PFSK-1 (cell line): ENCODE results near the gene STAMBP.

Source experiments
- FOXP2 ChIP-seq: optimal IDR thresholded peaks from 2 replicates; pipeline ENCODE3; 2011; ENCODE audit warnings: borderline replicate concordance, control low read depth, inconsistent platforms; ENCODE audit not compliant: insufficient read depth; ENCODE audit errors: extremely low read length, extremely low read depth
- POLR2AphosphoS5 ChIP-seq: IDR thresholded peaks from 2 replicates; pipeline ENCODE4 v1.6.1; 2012; ENCODE audit warnings: low read depth, mild to moderate bottlenecking, control low read depth, low read length, moderate library complexity
- REST ChIP-seq, 2 experiments: IDR thresholded peaks; 2 replicates each; pipeline versions ENCODE4 v1.6.1 to v1.8.0; 2011 to 2012; ENCODE audit warnings: low read depth in 2 of 2, low read length in 2 of 2, control low read depth in 1 of 2, inconsistent platforms in 1 of 2, mild to moderate bottlenecking in 1 of 2, moderate library complexity in 1 of 2; ENCODE audit not compliant: insufficient read depth in 1 of 2
- TAF1 ChIP-seq: IDR thresholded peaks from 2 replicates; pipeline ENCODE4 v1.6.1; 2012; ENCODE audit warnings: low read length, control low read depth, borderline replicate concordance; ENCODE audit not compliant: insufficient read depth

- no peak for TF ChIP-seq POLR2AphosphoS5
- no peak for TF ChIP-seq FOXP2
- TF ChIP-seq TAF1, result no peak
- TF ChIP-seq REST (IDR thresholded peaks at IDR 0.05; ENCODE audit: insufficient read depth in 1 of 2, low read depth in 2 of 2, low read length in 2 of 2), result no peak
These were observed 67.8 kb downstream of the STAMBP start for GRCh38 chr2:73896362-73897239.
